Panc1 (cell line): Measurements from ENCODE around the gene RHOXF2B. TPM values are rescaled to one million over a fixed set of nuclear protein-coding genes. Genes with fewer than 3 reads are reported as not detected.
"Not testable (repeated sequence)": the region's sequence is repeated elsewhere in the genome, so short reads cannot be mapped to it uniquely, and the experiment has no call there.

Experiments used
- ATAC-seq: fragments of 200-7000 bp; cut with Tn5 transposase; 2 replicates; pipeline ENCODE4 v1.9.1; 2020; ENCODE audit warnings: mild to moderate bottlenecking, moderate library complexity
- BruUV-seq: library from RNA; stranded (reverse); fragments of 400-500 nt; replicated peaks from 2 replicates; lab custom pipeline; 2021; lab: Mats Ljungman, UMichigan
- CTCF ChIA-PET: fragments of 300-600 bp; sonication (Branson Sonifier 250); formaldehyde crosslinking; loops from one replicate; lab custom pipeline; 2022; ENCODE audit warnings: antibody characterized with exemption; lab: Charles Lee
- POLR2A ChIA-PET: fragments of 300-600 bp; sonication (Branson Sonifier 250); formaldehyde crosslinking; loops from one replicate; lab custom pipeline; 2022; ENCODE audit warnings: antibody characterized with exemption; lab: Charles Lee
- DNase-seq: peaks from one replicate; pipeline ENCODE4 v3.0.0-alpha.2; 2010; ENCODE audit warnings: low read depth, low spot score
- H3K27ac ChIP-seq: 2 replicates; pipeline ENCODE4 v1.5.1; 2011; ENCODE audit warnings: mild to moderate bottlenecking, low read length, inconsistent platforms
- H3K27me3 ChIP-seq: fragments of 200-500 bp; sonication (Bioruptor generic); 2 replicates; pipeline ENCODE4 v1.6.0; 2014; ENCODE audit warnings: low read length, inconsistent platforms; ENCODE audit not compliant: control insufficient read depth, insufficient read depth
- H3K36me3 ChIP-seq: fragments of 200-500 bp; sonication (Bioruptor generic); 2 replicates; pipeline ENCODE4 v1.5.1; 2014; ENCODE audit warnings: inconsistent platforms, mild to moderate bottlenecking, low read length, moderate library complexity; ENCODE audit not compliant: control insufficient read depth, insufficient read depth
- H3K4me1 ChIP-seq: 2 replicates; pipeline ENCODE4 v1.5.1; 2011; ENCODE audit warnings: inconsistent platforms, mild to moderate bottlenecking, low read length, moderate library complexity; ENCODE audit not compliant: control insufficient read depth, insufficient read depth
- H3K4me3 ChIP-seq, 2 experiments: 2 replicates each; pipeline ENCODE4 v1.5.1; 2011 to 2012; ENCODE audit warnings: low read depth in 2 of 2, low read length in 2 of 2, mild to moderate bottlenecking in 2 of 2, inconsistent platforms in 1 of 2, moderate library complexity in 1 of 2
- H3K9me3 ChIP-seq: fragments of 200-500 bp; sonication (Bioruptor generic); 2 replicates; pipeline ENCODE4 v1.5.1; 2014; ENCODE audit warnings: low read depth, mild to moderate bottlenecking, inconsistent platforms, low read length, moderate library complexity; ENCODE audit not compliant: control insufficient read depth, insufficient read depth
- POLR2AphosphoS5 ChIP-seq: IDR thresholded peaks from 2 replicates; pipeline ENCODE4 v1.6.1; 2012; ENCODE audit warnings: mild to moderate bottlenecking, low read depth, low read length, moderate library complexity
- TCF7L2 ChIP-seq: IDR thresholded peaks from 2 replicates; pipeline ENCODE4 v1.6.1; 2011; ENCODE audit warnings: mild to moderate bottlenecking, low read depth, low read length, inconsistent platforms
- in situ Hi-C: cut with HindIII; loops from 2 replicates; pipeline ENCODE4 v1.10.0; 2016; ENCODE audit warnings: low sequenced_read_pairs, low pct_unique_long_range_greater_than_20kb
- intact Hi-C: fragments of 100-400 bp; cut with micrococcal nuclease; formaldehyde crosslinking; loops from one replicate; pipeline ENCODE4 v1.10.0; 2022; ENCODE audit not compliant: unreplicated experiment
- total RNA-seq: library from RNA; stranded (reverse); gene quantifications from one replicate; pipeline ENCODE4 v1.2.1, GENCODE V29; 2021; ENCODE audit not compliant: unreplicated experiment
- TF ChIP-seq, protein P1 (sequence below): fragments of 450-650 bp; IDR thresholded peaks from 2 replicates; pipeline ENCODE4 v1.5.1; 2017; ENCODE audit warnings: mild to moderate bottlenecking
- TF ChIP-seq, protein P2 (sequence below), 2 experiments: IDR thresholded peaks; 2 replicates each; pipeline ENCODE4 v1.6.1; 2011 to 2012; ENCODE audit warnings: low read depth in 2 of 2, control low read depth in 1 of 2, low read length in 1 of 2, mild to moderate bottlenecking in 1 of 2, moderate library complexity in 1 of 2; ENCODE audit not compliant: insufficient read depth in 1 of 2

Gene RHOXF2B
- total RNA-seq, 1 experiment from 2014 or later, result 0.10 TPM

- BruUV-seq, in situ Hi-C loops, H3K9me3 ChIP-seq, ATAC-seq, POLR2A ChIA-PET, DNase-seq, H3K4me3 ChIP-seq, H3K36me3 ChIP-seq, H3K4me1 ChIP-seq, H3K27ac ChIP-seq, CTCF ChIA-PET, H3K27me3 ChIP-seq, intact Hi-C loops: not testable (repeated sequence)
Measured at GRCh38 chrX:120104707-120105106, 27.2 kb upstream of the RHOXF2B start.

- BruUV-seq, H3K27ac ChIP-seq, H3K36me3 ChIP-seq, H3K4me3 ChIP-seq, POLR2A ChIA-PET, H3K27me3 ChIP-seq, intact Hi-C loops, in situ Hi-C loops, DNase-seq, H3K9me3 ChIP-seq, H3K4me1 ChIP-seq, CTCF ChIA-PET, ATAC-seq: not testable (repeated sequence)
Measured at GRCh38 chrX:120101057-120101456, 23.6 kb upstream of the RHOXF2B start.

DNA sequence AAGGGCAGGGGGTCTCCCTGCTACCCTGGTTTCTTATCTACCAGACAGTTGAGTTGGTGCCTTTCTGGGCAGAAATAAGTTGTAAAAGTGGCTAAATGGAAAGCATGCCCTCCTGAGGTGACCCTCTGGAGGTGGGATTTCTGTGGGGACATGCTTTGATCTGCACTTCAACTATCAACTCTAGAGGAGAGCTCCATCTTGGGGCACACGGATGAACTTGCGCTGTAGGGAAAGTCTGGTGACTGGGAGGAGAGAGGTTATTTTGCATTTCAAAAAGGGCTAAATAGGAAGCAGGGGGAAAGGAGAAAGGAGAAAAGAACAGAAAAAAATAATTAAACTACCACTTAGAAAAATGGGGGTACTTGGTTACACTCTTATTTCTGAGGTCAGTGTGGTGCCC, 12.7 kb upstream of the RHOXF2B start:
- CTCF ChIA-PET, result interaction anchor here (0.7 kb wide), 2 partner anchors 12 to 1594 kb away, joined by 3 to 4 read pairs; partner anchors contain the start of gene DOCK11
- intact Hi-C loops, result no loop called here

More for the DNA sequence above, 12.7 kb upstream of the RHOXF2B start:
- Histone ChIP-seq H3K27me3 (no peaks in the 10 kb centered on the region), H3K4me3 (no peak overlapping the region), H3K36me3 (no peaks in the 10 kb centered on the region), H3K9me3 (no peaks in the 10 kb centered on the region), H3K4me1 (no peaks in the 10 kb centered on the region), H3K27ac (no peak overlapping the region)
- BruUV-seq, result no TSS peak
- TF ChIP-seq, protein P1, sequence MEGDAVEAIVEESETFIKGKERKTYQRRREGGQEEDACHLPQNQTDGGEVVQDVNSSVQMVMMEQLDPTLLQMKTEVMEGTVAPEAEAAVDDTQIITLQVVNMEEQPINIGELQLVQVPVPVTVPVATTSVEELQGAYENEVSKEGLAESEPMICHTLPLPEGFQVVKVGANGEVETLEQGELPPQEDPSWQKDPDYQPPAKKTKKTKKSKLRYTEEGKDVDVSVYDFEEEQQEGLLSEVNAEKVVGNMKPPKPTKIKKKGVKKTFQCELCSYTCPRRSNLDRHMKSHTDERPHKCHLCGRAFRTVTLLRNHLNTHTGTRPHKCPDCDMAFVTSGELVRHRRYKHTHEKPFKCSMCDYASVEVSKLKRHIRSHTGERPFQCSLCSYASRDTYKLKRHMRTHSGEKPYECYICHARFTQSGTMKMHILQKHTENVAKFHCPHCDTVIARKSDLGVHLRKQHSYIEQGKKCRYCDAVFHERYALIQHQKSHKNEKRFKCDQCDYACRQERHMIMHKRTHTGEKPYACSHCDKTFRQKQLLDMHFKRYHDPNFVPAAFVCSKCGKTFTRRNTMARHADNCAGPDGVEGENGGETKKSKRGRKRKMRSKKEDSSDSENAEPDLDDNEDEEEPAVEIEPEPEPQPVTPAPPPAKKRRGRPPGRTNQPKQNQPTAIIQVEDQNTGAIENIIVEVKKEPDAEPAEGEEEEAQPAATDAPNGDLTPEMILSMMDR, result peak; percentile 47
- TF ChIP-seq, protein P2, sequence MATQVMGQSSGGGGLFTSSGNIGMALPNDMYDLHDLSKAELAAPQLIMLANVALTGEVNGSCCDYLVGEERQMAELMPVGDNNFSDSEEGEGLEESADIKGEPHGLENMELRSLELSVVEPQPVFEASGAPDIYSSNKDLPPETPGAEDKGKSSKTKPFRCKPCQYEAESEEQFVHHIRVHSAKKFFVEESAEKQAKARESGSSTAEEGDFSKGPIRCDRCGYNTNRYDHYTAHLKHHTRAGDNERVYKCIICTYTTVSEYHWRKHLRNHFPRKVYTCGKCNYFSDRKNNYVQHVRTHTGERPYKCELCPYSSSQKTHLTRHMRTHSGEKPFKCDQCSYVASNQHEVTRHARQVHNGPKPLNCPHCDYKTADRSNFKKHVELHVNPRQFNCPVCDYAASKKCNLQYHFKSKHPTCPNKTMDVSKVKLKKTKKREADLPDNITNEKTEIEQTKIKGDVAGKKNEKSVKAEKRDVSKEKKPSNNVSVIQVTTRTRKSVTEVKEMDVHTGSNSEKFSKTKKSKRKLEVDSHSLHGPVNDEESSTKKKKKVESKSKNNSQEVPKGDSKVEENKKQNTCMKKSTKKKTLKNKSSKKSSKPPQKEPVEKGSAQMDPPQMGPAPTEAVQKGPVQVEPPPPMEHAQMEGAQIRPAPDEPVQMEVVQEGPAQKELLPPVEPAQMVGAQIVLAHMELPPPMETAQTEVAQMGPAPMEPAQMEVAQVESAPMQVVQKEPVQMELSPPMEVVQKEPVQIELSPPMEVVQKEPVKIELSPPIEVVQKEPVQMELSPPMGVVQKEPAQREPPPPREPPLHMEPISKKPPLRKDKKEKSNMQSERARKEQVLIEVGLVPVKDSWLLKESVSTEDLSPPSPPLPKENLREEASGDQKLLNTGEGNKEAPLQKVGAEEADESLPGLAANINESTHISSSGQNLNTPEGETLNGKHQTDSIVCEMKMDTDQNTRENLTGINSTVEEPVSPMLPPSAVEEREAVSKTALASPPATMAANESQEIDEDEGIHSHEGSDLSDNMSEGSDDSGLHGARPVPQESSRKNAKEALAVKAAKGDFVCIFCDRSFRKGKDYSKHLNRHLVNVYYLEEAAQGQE (IDR thresholded peaks at IDR 0.05; ENCODE audit: insufficient read depth in 1 of 2, low read depth in 2 of 2, low read length in 1 of 2), result no peak
- TF ChIP-seq TCF7L2 (no peak), POLR2AphosphoS5 (no peak)
- in situ Hi-C loops, result no loop called here
- DNase-seq, result no peak
- no peak for ATAC-seq
- POLR2A ChIA-PET, result no interaction called here
